ENCODE results near the gene TIMP4. TPM values are rescaled to one million over a fixed set of nuclear protein-coding genes. Genes with fewer than 3 reads are reported as not detected.

TIMP4 gene
- total and polyA plus RNA-seq, 2 donors (not counting 1 experiment from before 2014, with no cell fraction given), result not detected

GRCh38 chr3:12143949-12144504, 14.7 kb downstream of the TIMP4 start:
- DNase-seq, result no peak
- Histone ChIP-seq H3K79me2 (ENCODE audit: control insufficient read depth, insufficient read depth, low read length) (no peaks in the 10 kb centered on the region), H3K36me3 (replicated peaks in 1 of 2; ENCODE audit: control extremely low read depth in 1 of 2, control insufficient read depth in 1 of 2, extremely low read depth in 1 of 2, insufficient read depth in 2 of 2, low read length in 1 of 2) (no peaks in the 10 kb centered on the region), H3K9ac (ENCODE audit: low read length) (no peak overlapping the region), H3K27ac (ENCODE audit: low read length in 2 of 2) (no peak overlapping the region), H2AFZ (ENCODE audit: insufficient read depth, low read depth, low read length, poor library complexity, severe bottlenecking) (no peak overlapping the region), H3K27me3 (replicated peaks in 1 of 4; ENCODE audit: control extremely low read depth in 1 of 4, control insufficient read depth in 3 of 4, insufficient read depth in 4 of 4, low read length in 3 of 4) (peaks cover 0 to 14% (median 0%) of the 10 kb centered on the region in 4 experiments), H3K9me3 (ENCODE audit: control extremely low read depth in 1 of 3, control insufficient read depth in 2 of 3, insufficient read depth in 1 of 3, low read length in 2 of 3) (no peaks in the 10 kb centered on the region), H3K4me3 (ENCODE audit: control extremely low read depth in 1 of 5, extremely low read depth in 1 of 5, insufficient read depth in 1 of 5, low read depth in 2 of 5, low read length in 4 of 5) (no peak overlapping the region), H3K4me2 (replicated peaks; ENCODE audit: low read depth, low read length, poor library complexity, severe bottlenecking) (no peak overlapping the region), H4K20me1 (ENCODE audit: control insufficient read depth, insufficient read depth, low read length, poor library complexity, severe bottlenecking) (no peaks in the 10 kb centered on the region), H3K4me1 (ENCODE audit: control insufficient read depth in 2 of 2, insufficient read depth in 2 of 2, low read length in 2 of 2) (no peaks in the 10 kb centered on the region)
- no peak overlapping the region for H3K27ac Mint-ChIP-seq
- ATAC-seq (ENCODE audit: low read depth), result no peak
- WGBS (ENCODE audit: insufficient coverage), result 93% methylated on average over 6 of the region's 6 CpGs
- peaks cover 8% of the 10 kb centered on the region for H3K27me3 Mint-ChIP-seq
- no peak overlapping the region for H3K4me3 Mint-ChIP-seq
- CTCF ChIA-PET, result interaction anchor here (1.6 to 2.2 kb wide), 2 partner anchors 9 to 336 kb away, joined by 5 to 7 read pairs; no protein-coding TSS in a partner anchor
- H3K9me3 Mint-ChIP-seq (ENCODE audit: insufficient read depth), result no peaks in the 10 kb centered on the region
- H3K4me1 Mint-ChIP-seq, result no peaks in the 10 kb centered on the region
- intact Hi-C loops (cut with micrococcal nuclease), result no loop called here
- TF ChIP-seq, protein P1, sequence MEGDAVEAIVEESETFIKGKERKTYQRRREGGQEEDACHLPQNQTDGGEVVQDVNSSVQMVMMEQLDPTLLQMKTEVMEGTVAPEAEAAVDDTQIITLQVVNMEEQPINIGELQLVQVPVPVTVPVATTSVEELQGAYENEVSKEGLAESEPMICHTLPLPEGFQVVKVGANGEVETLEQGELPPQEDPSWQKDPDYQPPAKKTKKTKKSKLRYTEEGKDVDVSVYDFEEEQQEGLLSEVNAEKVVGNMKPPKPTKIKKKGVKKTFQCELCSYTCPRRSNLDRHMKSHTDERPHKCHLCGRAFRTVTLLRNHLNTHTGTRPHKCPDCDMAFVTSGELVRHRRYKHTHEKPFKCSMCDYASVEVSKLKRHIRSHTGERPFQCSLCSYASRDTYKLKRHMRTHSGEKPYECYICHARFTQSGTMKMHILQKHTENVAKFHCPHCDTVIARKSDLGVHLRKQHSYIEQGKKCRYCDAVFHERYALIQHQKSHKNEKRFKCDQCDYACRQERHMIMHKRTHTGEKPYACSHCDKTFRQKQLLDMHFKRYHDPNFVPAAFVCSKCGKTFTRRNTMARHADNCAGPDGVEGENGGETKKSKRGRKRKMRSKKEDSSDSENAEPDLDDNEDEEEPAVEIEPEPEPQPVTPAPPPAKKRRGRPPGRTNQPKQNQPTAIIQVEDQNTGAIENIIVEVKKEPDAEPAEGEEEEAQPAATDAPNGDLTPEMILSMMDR (IDR thresholded peaks at IDR 0.05), result no peak
- no peak for TF ChIP-seq EZH2 (IDR thresholded peaks at IDR 0.05; ENCODE audit: borderline replicate concordance, insufficient read depth, low read depth, low read length, poor library complexity, severe bottlenecking)
- POLR2A ChIA-PET, result no interaction called here

- Mint-ChIP-seq H3K4me3 (no peak overlapping the region), H3K4me1 (no peaks in the 10 kb centered on the region), H3K9me3 (ENCODE audit: insufficient read depth) (no peaks in the 10 kb centered on the region), H3K27me3 (peaks cover 8% of the 10 kb centered on the region), H3K27ac (no peak overlapping the region)
- ChIA-PET POLR2A (no interaction called here), CTCF (interaction anchor here (2.2 kb wide), 1 partner anchor 337 kb away, joined by 7 read pairs; no protein-coding TSS in a partner anchor)
- TF ChIP-seq, protein P1 (IDR thresholded peaks at IDR 0.05), result no peak
- TF ChIP-seq EZH2 (IDR thresholded peaks at IDR 0.05; ENCODE audit: borderline replicate concordance, insufficient read depth, low read depth, low read length, poor library complexity, severe bottlenecking), result no peak
- Histone ChIP-seq H3K4me2 (replicated peaks; ENCODE audit: low read depth, low read length, poor library complexity, severe bottlenecking) (no peak overlapping the region), H3K4me1 (ENCODE audit: control insufficient read depth in 2 of 2, insufficient read depth in 2 of 2, low read length in 2 of 2) (no peaks in the 10 kb centered on the region), H3K4me3 (ENCODE audit: control extremely low read depth in 1 of 5, extremely low read depth in 1 of 5, insufficient read depth in 1 of 5, low read depth in 2 of 5, low read length in 4 of 5) (no peak overlapping the region), H3K36me3 (replicated peaks in 1 of 2; ENCODE audit: control extremely low read depth in 1 of 2, control insufficient read depth in 1 of 2, extremely low read depth in 1 of 2, insufficient read depth in 2 of 2, low read length in 1 of 2) (no peaks in the 10 kb centered on the region), H2AFZ (ENCODE audit: insufficient read depth, low read depth, low read length, poor library complexity, severe bottlenecking) (no peak overlapping the region), H3K27ac (ENCODE audit: low read length in 2 of 2) (no peak overlapping the region), H3K79me2 (ENCODE audit: control insufficient read depth, insufficient read depth, low read length) (no peaks in the 10 kb centered on the region), H4K20me1 (ENCODE audit: control insufficient read depth, insufficient read depth, low read length, poor library complexity, severe bottlenecking) (no peaks in the 10 kb centered on the region), H3K9ac (ENCODE audit: low read length) (no peak overlapping the region), H3K27me3 (replicated peaks in 1 of 4; ENCODE audit: control extremely low read depth in 1 of 4, control insufficient read depth in 3 of 4, insufficient read depth in 4 of 4, low read length in 3 of 4) (peaks cover 0 to 9% (median 0%) of the 10 kb centered on the region in 4 experiments), H3K9me3 (ENCODE audit: control extremely low read depth in 1 of 3, control insufficient read depth in 2 of 3, insufficient read depth in 1 of 3, low read length in 2 of 3) (no peaks in the 10 kb centered on the region)
- DNase-seq, result no peak
- no peak for ATAC-seq (ENCODE audit: low read depth)
- WGBS (ENCODE audit: insufficient coverage), result 84% methylated on average over 2 of the region's 4 CpGs
- intact Hi-C loops (cut with micrococcal nuclease), result no loop called here
Measured at GRCh38 chr3:12142476-12142875, 16.2 kb downstream of the TIMP4 start.
